Neural progenitor cell (in vitro differentiated cells): ENCODE results near the gene OPHN1. TPM values are rescaled to one million over a fixed set of nuclear protein-coding genes. Genes with fewer than 3 reads are reported as not detected.

Source experiments
- DNase-seq: peaks from one replicate; pipeline ENCODE4 v3.0.0-alpha.2; 2016; ENCODE audit warnings: low spot score
- H2AFZ ChIP-seq: fragments of 200-600 bp; sonication (generic); replicated peaks from 2 replicates; pipeline ENCODE4 v1.6.1; 2016; ENCODE audit warnings: antibody characterized with exemption
- H3F3A ChIP-seq: fragments of 200-600 bp; sonication (generic); 2 replicates; pipeline ENCODE4 v1.6.1; 2016; ENCODE audit warnings: antibody characterized with exemption, low read depth
- H3K27ac ChIP-seq: fragments of 200-600 bp; sonication (generic); 2 replicates; pipeline ENCODE4 v1.5.1; 2016; ENCODE audit warnings: mild to moderate bottlenecking
- H3K27me3 ChIP-seq: fragments of 200-600 bp; sonication (generic); 2 replicates; pipeline ENCODE4 v1.6.1; 2016; ENCODE audit warnings: mild to moderate bottlenecking, moderate library complexity
- H3K36me3 ChIP-seq: fragments of 200-600 bp; sonication (generic); 2 replicates; pipeline ENCODE4 v1.5.1; 2016
- H3K4me1 ChIP-seq: fragments of 200-600 bp; sonication (generic); 2 replicates; pipeline ENCODE4 v1.6.1; 2016; ENCODE audit warnings: mixed run types
- H3K4me2 ChIP-seq: fragments of 200-600 bp; sonication (generic); 2 replicates; pipeline ENCODE4 v1.6.1; 2016
- H3K4me3 ChIP-seq: fragments of 200-600 bp; sonication (generic); 2 replicates; pipeline ENCODE4 v1.5.1; 2016
- H3K79me2 ChIP-seq: fragments of 200-600 bp; sonication (generic); 2 replicates; pipeline ENCODE4 v1.6.1; 2016; ENCODE audit warnings: low read depth
- H3K9ac ChIP-seq: fragments of 200-600 bp; sonication (generic); 2 replicates; pipeline ENCODE4 v1.6.1; 2016
- H3K9me3 ChIP-seq: fragments of 200-600 bp; sonication (generic); 2 replicates; pipeline ENCODE4 v1.5.1; 2016; ENCODE audit warnings: low read depth
- H4K20me1 ChIP-seq: fragments of 200-600 bp; sonication (generic); 2 replicates; pipeline ENCODE4 v1.6.1; 2016; ENCODE audit warnings: low read depth
- H3K27ac Mint-ChIP-seq: 3 replicates; pipeline ENCODE4 v1.8.0; 2021; ENCODE audit warnings: mixed read lengths
- H3K27me3 Mint-ChIP-seq: 2 replicates; pipeline ENCODE4 v1.8.0; 2022; ENCODE audit warnings: low read depth, mild to moderate bottlenecking, inconsistent platforms, moderate library complexity, mixed read lengths; ENCODE audit not compliant: insufficient read depth
- H3K36me3 Mint-ChIP-seq: 3 replicates; pipeline ENCODE4 v1.8.0; 2021; ENCODE audit warnings: mixed read lengths
- H3K4me1 Mint-ChIP-seq: 3 replicates; pipeline ENCODE4 v1.8.0; 2021; ENCODE audit warnings: mixed read lengths
- H3K4me3 Mint-ChIP-seq: 3 replicates; pipeline ENCODE4 v1.8.0; 2021; ENCODE audit warnings: mild to moderate bottlenecking, moderate library complexity, mixed read lengths
- H3K9me3 Mint-ChIP-seq: 3 replicates; pipeline ENCODE4 v1.8.0; 2020; ENCODE audit warnings: mixed read lengths
- EZH2 ChIP-seq: fragments of 200-600 bp; sonication (generic); IDR thresholded peaks from 2 replicates; pipeline ENCODE4 v1.6.1; 2017; ENCODE audit warnings: antibody characterized with exemption, mild to moderate bottlenecking, moderate library complexity
- EZH2phosphoT487 ChIP-seq: fragments of 200-600 bp; sonication (generic); IDR thresholded peaks from 2 replicates; pipeline ENCODE4 v1.6.1; 2017; ENCODE audit warnings: antibody characterized with exemption
- total RNA-seq: library from RNA; depleted of rRNA; stranded (reverse); fragments of >200 nt; gene quantifications from 2 replicates; pipeline ENCODE4 v1.2.3, GENCODE V29; 2015; ENCODE audit warnings: low replicate concordance
- TF ChIP-seq, protein P1 (sequence below): fragments of 200-600 bp; sonication (generic); IDR thresholded peaks from 2 replicates; pipeline ENCODE4 v1.5.1; 2017; ENCODE audit warnings: antibody characterized with exemption, mild to moderate bottlenecking

OPHN1 gene
- total RNA-seq, 1 donor from 2014 or later = 4.5 TPM

DNA sequence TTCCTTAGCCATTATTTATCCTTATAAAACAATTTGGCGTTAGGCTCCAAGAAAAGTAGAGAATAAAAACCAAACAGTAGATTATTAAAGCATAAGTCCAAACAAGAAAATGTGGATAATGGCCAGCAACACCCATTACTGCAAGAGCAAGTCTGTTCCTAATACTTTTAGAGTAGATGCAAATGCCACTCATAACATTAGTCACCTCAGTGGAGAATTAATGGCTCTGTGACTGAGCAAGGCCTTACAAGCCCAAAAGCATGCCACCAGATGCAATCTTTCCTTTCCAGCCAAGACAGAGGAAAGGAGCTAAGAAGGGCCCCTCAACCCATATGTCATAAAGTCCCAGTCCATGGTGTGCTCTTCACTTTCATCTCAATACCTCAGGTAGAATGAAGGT, 373.8 kb downstream of the OPHN1 start:
- no peaks in the 10 kb centered on the region for H3K36me3 Mint-ChIP-seq
- H3K27ac ChIP-seq = no peak overlapping the region

DNA sequence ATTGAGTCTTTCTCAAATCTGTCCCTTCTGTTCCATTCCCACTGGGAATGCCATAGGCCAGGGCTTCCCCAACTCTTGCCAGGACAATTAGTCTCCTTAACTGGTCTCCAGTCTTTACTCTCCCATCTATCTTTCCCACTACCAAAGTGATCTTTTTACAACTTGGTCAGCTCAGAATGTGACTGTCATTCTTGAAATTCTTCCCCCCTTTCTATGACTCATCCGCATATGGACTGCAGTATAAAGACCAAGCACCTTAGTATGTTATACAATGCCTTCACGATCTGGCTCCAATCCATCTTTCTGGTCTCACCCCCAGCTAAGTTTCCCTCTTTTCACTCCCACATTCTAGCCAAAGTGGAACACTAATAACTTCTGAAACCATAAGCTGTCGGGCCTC, 383.8 kb downstream of the OPHN1 start:
- no peak overlapping the region for H3K9ac ChIP-seq
- no peak for DNase-seq
- H3F3A ChIP-seq = no peaks in the 10 kb centered on the region
- Mint-ChIP-seq H3K4me3 (no peak overlapping the region), H3K27me3 (no peaks in the 10 kb centered on the region), H3K36me3 (no peaks in the 10 kb centered on the region), H3K4me1 (no peaks in the 10 kb centered on the region), H3K9me3 (no peaks in the 10 kb centered on the region), H3K27ac (no peak overlapping the region)
- H3K27me3 ChIP-seq = no peaks in the 10 kb centered on the region
- TF ChIP-seq, protein P1, sequence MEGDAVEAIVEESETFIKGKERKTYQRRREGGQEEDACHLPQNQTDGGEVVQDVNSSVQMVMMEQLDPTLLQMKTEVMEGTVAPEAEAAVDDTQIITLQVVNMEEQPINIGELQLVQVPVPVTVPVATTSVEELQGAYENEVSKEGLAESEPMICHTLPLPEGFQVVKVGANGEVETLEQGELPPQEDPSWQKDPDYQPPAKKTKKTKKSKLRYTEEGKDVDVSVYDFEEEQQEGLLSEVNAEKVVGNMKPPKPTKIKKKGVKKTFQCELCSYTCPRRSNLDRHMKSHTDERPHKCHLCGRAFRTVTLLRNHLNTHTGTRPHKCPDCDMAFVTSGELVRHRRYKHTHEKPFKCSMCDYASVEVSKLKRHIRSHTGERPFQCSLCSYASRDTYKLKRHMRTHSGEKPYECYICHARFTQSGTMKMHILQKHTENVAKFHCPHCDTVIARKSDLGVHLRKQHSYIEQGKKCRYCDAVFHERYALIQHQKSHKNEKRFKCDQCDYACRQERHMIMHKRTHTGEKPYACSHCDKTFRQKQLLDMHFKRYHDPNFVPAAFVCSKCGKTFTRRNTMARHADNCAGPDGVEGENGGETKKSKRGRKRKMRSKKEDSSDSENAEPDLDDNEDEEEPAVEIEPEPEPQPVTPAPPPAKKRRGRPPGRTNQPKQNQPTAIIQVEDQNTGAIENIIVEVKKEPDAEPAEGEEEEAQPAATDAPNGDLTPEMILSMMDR = no peak
- TF ChIP-seq EZH2 = no peak
- no peak for TF ChIP-seq EZH2phosphoT487
- no peak overlapping the region for H3K4me3 ChIP-seq
- no peak overlapping the region for H3K27ac ChIP-seq
- H3K9me3 ChIP-seq = no peaks in the 10 kb centered on the region
- no peaks in the 10 kb centered on the region for H4K20me1 ChIP-seq
- H3K4me1 ChIP-seq = no peaks in the 10 kb centered on the region
- no peak overlapping the region for H3K4me2 ChIP-seq
- no peak overlapping the region for H2AFZ ChIP-seq
- no peaks in the 10 kb centered on the region for H3K79me2 ChIP-seq
- no peaks in the 10 kb centered on the region for H3K36me3 ChIP-seq

More for the DNA sequence above, 373.8 kb downstream of the OPHN1 start:
- Histone ChIP-seq H3K27me3 (no peaks in the 10 kb centered on the region), H3K4me2 (no peak overlapping the region), H2AFZ (no peak overlapping the region), H3K4me3 (no peak overlapping the region), H3K9ac (no peak overlapping the region), H3K79me2 (no peaks in the 10 kb centered on the region), H4K20me1 (no peaks in the 10 kb centered on the region), H3K4me1 (no peaks in the 10 kb centered on the region), H3K36me3 (no peaks in the 10 kb centered on the region), H3K9me3 (no peaks in the 10 kb centered on the region), H3F3A (no peaks in the 10 kb centered on the region)
- Mint-ChIP-seq H3K27me3 (peaks cover 4% of the 10 kb centered on the region), H3K9me3 (no peaks in the 10 kb centered on the region), H3K4me1 (no peaks in the 10 kb centered on the region), H3K4me3 (no peak overlapping the region), H3K27ac (no peak overlapping the region)
- DNase-seq = no peak
- TF ChIP-seq, protein P1 = no peak
- no peak for TF ChIP-seq EZH2phosphoT487
- TF ChIP-seq EZH2 = no peak

DNA sequence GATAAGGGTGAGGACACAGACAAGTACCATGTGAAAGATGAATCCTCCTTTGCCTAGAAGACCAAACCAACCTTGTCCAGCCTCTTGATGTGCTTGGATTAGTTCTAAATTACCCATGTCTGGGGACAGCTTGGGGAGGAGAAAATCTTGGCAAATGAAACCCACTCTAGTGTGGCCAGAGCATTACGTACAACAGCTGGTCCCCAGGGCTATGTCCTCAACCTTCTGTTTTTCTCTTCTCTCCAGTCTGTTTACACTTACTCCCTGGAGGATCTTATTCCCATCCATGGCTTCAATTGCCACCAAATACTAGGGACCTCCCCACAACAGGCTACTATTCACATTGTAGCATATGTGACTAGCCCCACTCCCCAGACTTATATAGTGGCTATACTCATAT, 384.5 kb downstream of the OPHN1 start:
- H3F3A ChIP-seq = no peaks in the 10 kb centered on the region
- H3K27ac Mint-ChIP-seq = no peak overlapping the region
- H3K4me2 ChIP-seq = no peak overlapping the region
- no peaks in the 10 kb centered on the region for H3K4me1 ChIP-seq
- DNase-seq = no peak
- H3K27me3 ChIP-seq = no peaks in the 10 kb centered on the region
- H3K36me3 Mint-ChIP-seq = no peaks in the 10 kb centered on the region
- H3K4me3 Mint-ChIP-seq = no peak overlapping the region
- H3K9ac ChIP-seq = no peak overlapping the region
- no peaks in the 10 kb centered on the region for H3K27me3 Mint-ChIP-seq
- no peaks in the 10 kb centered on the region for H4K20me1 ChIP-seq
- H3K36me3 ChIP-seq = no peaks in the 10 kb centered on the region
- no peaks in the 10 kb centered on the region for H3K9me3 Mint-ChIP-seq
- H3K4me3 ChIP-seq = no peak overlapping the region
- H2AFZ ChIP-seq = no peak overlapping the region
- no peak overlapping the region for H3K27ac ChIP-seq
- no peaks in the 10 kb centered on the region for H3K79me2 ChIP-seq
- H3K9me3 ChIP-seq = no peaks in the 10 kb centered on the region
- TF ChIP-seq EZH2 (no peak), EZH2phosphoT487 (no peak)
- TF ChIP-seq, protein P1 = no peak
- no peaks in the 10 kb centered on the region for H3K4me1 Mint-ChIP-seq
